Activated CD4-positive, alpha-beta T cell treated with anti-CD3 and anti-CD28 coated beads, Interleukin-2, amount 10 ng/mL, durations not matched to agents 7 days and 5 days (primary cell): ENCODE results near the gene SEZ6L. TPM values are rescaled to one million over a fixed set of nuclear protein-coding genes. Genes with fewer than 3 reads are reported as not detected.

ENCODE experiments used
- CTCF ChIA-PET: fragments of 350-600 bp; sonication (Branson Sonifier 250); formaldehyde crosslinking; loops from one replicate; lab custom pipeline; 2021; ENCODE audit warnings: antibody characterized with exemption; lab: Charles Lee
- POLR2A ChIA-PET: fragments of 350-600 bp; sonication (Branson Sonifier 250); formaldehyde crosslinking; loops from one replicate; lab custom pipeline; 2021; ENCODE audit warnings: antibody characterized with exemption; lab: Charles Lee
- DNase-seq: peaks from one replicate; pipeline ENCODE4 v3.0.0-alpha.2; 2020
- H3K27ac Mint-ChIP-seq: one replicate; pipeline ENCODE4 v1.8.0; 2021; ENCODE audit warnings: mild to moderate bottlenecking, moderate library complexity, mixed read lengths
- H3K27me3 Mint-ChIP-seq: one replicate; pipeline ENCODE4 v1.8.0; 2021; ENCODE audit warnings: mixed read lengths
- H3K36me3 Mint-ChIP-seq: one replicate; pipeline ENCODE4 v1.8.0; 2021; ENCODE audit warnings: low read depth, mixed read lengths
- H3K4me1 Mint-ChIP-seq: one replicate; pipeline ENCODE4 v1.8.0; 2021; ENCODE audit warnings: mixed read lengths
- H3K4me3 Mint-ChIP-seq: one replicate; pipeline ENCODE4 v1.8.0; 2021; ENCODE audit warnings: mild to moderate bottlenecking, moderate library complexity, mixed read lengths
- H3K9me3 Mint-ChIP-seq: one replicate; pipeline ENCODE4 v1.8.0; 2021; ENCODE audit warnings: mixed read lengths
- total RNA-seq, 2 experiments: library from RNA; stranded (reverse); gene quantifications; one replicate each; pipeline ENCODE4 v1.2.3, GENCODE V29; 2021

Gene SEZ6L
- total RNA-seq, 2 experiments from 2014 or later = not detected

- Mint-ChIP-seq H3K36me3 (no peaks in the 10 kb centered on the region), H3K4me1 (peaks cover 1% of the 10 kb centered on the region), H3K27ac (no peak overlapping the region), H3K27me3 (peaks cover 14% of the 10 kb centered on the region), H3K9me3 (no peaks in the 10 kb centered on the region), H3K4me3 (no peak overlapping the region)
- ChIA-PET POLR2A (no interaction called here), CTCF (interaction anchor here (0.6 to 2.2 kb wide), 8 partner anchors 10 to 311 kb away, joined by 3 to 5 read pairs (median 4); no protein-coding TSS in a partner anchor)
- peak; percentile 70 for DNase-seq
These were observed 198.4 kb downstream of the SEZ6L start for GRCh38 chr22:26367402-26368245.

- H3K4me1 Mint-ChIP-seq = peaks cover 6% of the 10 kb centered on the region
- H3K4me3 Mint-ChIP-seq = no peak overlapping the region
- H3K36me3 Mint-ChIP-seq = no peaks in the 10 kb centered on the region
- H3K9me3 Mint-ChIP-seq = no peaks in the 10 kb centered on the region
- H3K27ac Mint-ChIP-seq = no peak overlapping the region
- ChIA-PET POLR2A (no interaction called here), CTCF (no interaction called here)
- no peak for DNase-seq
- H3K27me3 Mint-ChIP-seq = peaks cover 26% of the 10 kb centered on the region
These were observed 203.6 kb downstream of the SEZ6L start for GRCh38 chr22:26372890-26373289.

GRCh38 chr22:26374391-26375026 lies 205.2 kb downstream of the SEZ6L start:
- Mint-ChIP-seq H3K27ac (no peak overlapping the region), H3K36me3 (no peaks in the 10 kb centered on the region), H3K4me1 (peaks cover 6% of the 10 kb centered on the region), H3K9me3 (peaks cover 1% of the 10 kb centered on the region), H3K27me3 (peaks cover 33% of the 10 kb centered on the region), H3K4me3 (no peak overlapping the region)
- no peak for DNase-seq
- POLR2A ChIA-PET = no interaction called here
- CTCF ChIA-PET = interaction anchor here (0.6 kb wide), 1 partner anchor 46 kb away, joined by 4 read pairs; no protein-coding TSS in a partner anchor

GRCh38 chr22:26377170-26377830 lies 208.0 kb downstream of the SEZ6L start:
- no peak overlapping the region for H3K27ac Mint-ChIP-seq
- ChIA-PET CTCF (interaction anchor here (1.2 kb wide), 1 partner anchor 11 kb away, joined by 4 read pairs; no protein-coding TSS in a partner anchor), POLR2A (no interaction called here)
- no peak overlapping the region for H3K4me3 Mint-ChIP-seq
- DNase-seq = no peak
- H3K4me1 Mint-ChIP-seq = peaks cover 6% of the 10 kb centered on the region
- H3K27me3 Mint-ChIP-seq = peaks cover 52% of the 10 kb centered on the region
- no peaks in the 10 kb centered on the region for H3K36me3 Mint-ChIP-seq
- peaks cover 2% of the 10 kb centered on the region for H3K9me3 Mint-ChIP-seq

DNA sequence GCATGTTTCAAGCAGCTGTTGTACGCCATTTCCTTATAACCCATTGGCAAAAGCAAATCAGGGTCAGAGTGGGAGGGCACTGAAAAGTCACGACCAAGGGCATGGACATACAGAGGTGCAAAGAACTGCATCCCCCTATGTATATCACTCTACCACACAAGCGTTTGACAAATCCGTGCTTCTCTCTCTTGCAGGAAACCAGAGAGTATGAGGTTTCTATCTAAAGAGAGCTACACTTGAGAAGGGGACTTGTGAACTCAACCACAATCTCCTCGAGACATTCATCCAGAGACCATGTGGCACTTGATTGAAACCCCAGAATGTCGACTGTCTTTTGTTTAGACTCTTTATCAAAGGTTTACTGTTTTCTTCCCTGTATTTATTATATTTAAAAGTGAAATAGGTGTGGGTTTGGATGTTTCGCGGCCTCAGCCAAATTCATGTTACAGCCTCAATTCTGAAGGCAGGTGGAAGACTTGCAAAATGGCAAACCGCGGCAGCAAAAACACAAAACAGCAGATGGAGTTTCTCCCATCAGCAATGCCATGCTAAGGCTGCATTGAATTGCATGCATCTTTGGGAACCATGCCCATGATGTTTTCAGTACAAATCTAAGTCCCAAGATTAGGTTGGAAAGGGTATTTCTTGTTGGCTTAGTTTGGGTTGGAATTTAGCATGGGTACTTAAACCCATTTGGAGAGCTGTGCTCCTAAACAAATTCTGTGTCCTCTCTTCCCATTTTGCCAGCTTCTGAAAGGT lies 211.0 kb downstream of the SEZ6L start:
- Mint-ChIP-seq H3K27me3 (peaks cover 51% of the 10 kb centered on the region), H3K9me3 (peaks cover 2% of the 10 kb centered on the region), H3K4me1 (peaks cover 6% of the 10 kb centered on the region), H3K4me3 (no peak overlapping the region), H3K36me3 (no peaks in the 10 kb centered on the region), H3K27ac (no peak overlapping the region)
- DNase-seq = no peak
- POLR2A ChIA-PET = no interaction called here
- CTCF ChIA-PET = interaction anchor here (1.6 kb wide), 1 partner anchor 14 kb away, joined by 3 read pairs; no protein-coding TSS in a partner anchor

DNA sequence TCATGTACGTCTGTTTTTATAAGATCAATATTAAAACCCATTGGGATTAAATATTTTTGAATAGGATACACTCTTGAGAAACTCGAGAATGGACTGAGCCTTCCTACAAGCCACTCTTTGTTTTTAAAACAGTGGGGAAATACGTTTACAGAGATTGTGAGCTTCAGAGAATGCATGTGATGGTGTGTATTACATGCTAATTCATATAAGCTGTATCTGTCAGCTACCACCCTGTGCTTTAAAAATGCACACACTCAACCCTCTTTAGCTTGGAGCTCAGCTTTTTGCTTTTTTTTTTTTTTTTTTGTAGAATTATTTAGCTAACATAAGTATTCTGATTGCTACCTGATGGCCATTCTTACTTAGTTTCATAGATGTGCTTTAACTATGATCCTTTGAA lies 213.5 kb downstream of the SEZ6L start:
- no peaks in the 10 kb centered on the region for H3K36me3 Mint-ChIP-seq
- no peak for DNase-seq

DNA sequence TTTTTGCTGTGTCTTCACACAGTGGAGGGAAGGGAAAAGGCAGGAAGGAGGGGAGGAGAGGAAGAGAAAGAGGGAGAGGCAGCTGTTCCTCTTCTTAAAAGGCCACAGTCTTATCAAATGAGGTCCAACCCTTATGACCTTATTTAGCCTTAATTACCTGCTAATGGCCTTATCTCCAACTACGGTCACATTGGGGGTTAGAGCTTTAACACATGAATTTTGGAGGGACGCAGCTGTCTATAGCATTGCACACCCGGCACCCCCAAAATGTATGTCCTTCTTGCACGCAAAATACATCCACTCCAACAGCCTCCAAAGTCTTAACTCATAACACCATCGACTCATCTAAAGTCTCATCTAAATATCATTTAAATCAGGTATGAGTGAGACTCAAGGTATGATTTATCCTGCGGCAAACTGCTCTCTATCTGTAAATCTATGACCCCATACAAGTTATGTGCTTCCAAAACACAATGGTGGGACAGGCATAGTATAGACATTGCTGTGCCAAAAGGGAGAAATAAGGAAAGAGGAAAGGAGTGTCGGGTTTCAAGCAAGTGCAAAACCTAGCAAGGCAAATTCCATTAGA lies 214.8 kb downstream of the SEZ6L start:
- peaks cover 2% of the 10 kb centered on the region for H3K9me3 Mint-ChIP-seq
- peaks cover 57% of the 10 kb centered on the region for H3K27me3 Mint-ChIP-seq
- no peaks in the 10 kb centered on the region for H3K4me1 Mint-ChIP-seq

More for the DNA sequence above, 213.5 kb downstream of the SEZ6L start:
- POLR2A ChIA-PET = no interaction called here
- H3K4me1 Mint-ChIP-seq = no peaks in the 10 kb centered on the region
- no peak overlapping the region for H3K4me3 Mint-ChIP-seq
- peaks cover 2% of the 10 kb centered on the region for H3K9me3 Mint-ChIP-seq
- peaks cover 55% of the 10 kb centered on the region for H3K27me3 Mint-ChIP-seq
- CTCF ChIA-PET = interaction anchor here (1.2 to 1.3 kb wide), 2 partner anchors 15 kb away, joined by 4 to 5 read pairs; no protein-coding TSS in a partner anchor
- H3K27ac Mint-ChIP-seq = no peak overlapping the region

DNA sequence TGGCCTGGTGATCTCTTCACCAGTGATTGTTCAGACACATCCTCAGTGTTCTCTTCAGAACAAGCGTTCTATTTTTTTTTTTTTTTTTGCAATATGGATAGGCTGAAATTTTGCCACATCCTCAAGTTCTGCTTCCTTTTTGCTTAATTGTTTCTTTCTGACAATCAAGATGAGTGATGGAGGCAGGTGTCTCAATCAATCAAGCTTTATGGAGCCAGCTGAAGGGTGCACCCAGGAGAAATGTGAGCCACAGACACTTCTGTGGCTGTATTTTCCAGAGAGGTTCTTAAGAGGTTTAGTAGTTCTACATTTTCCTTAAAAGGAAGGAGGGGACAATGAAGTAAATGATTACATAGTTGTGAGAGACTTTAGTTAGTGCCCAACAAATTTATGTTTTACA lies 215.9 kb downstream of the SEZ6L start:
- Mint-ChIP-seq H3K27me3 (peaks cover 50% of the 10 kb centered on the region), H3K9me3 (no peaks in the 10 kb centered on the region), H3K27ac (no peak overlapping the region), H3K4me3 (no peak overlapping the region), H3K36me3 (no peaks in the 10 kb centered on the region), H3K4me1 (no peaks in the 10 kb centered on the region)
- ChIA-PET CTCF (interaction anchor here (0.6 to 0.8 kb wide), 2 partner anchors 20 to 134 kb away, joined by 3 to 4 read pairs; no protein-coding TSS in a partner anchor), POLR2A (no interaction called here)
- no peak for DNase-seq

More for the DNA sequence above, 214.8 kb downstream of the SEZ6L start:
- POLR2A ChIA-PET = no interaction called here
- DNase-seq = no peak
- Mint-ChIP-seq H3K4me3 (no peak overlapping the region), H3K27ac (no peak overlapping the region), H3K36me3 (no peaks in the 10 kb centered on the region)
- CTCF ChIA-PET = interaction anchor here (0.7 to 1.3 kb wide), 2 partner anchors 14 to 324 kb away, joined by 3 to 4 read pairs; no protein-coding TSS in a partner anchor

GRCh38 chr22:26389125-26389524 lies 219.9 kb downstream of the SEZ6L start:
- ChIA-PET CTCF (interaction anchor here (1.0 to 1.1 kb wide), 2 partner anchors 8 to 35 kb away, joined by 3 read pairs; no protein-coding TSS in a partner anchor), POLR2A (no interaction called here)
- Mint-ChIP-seq H3K36me3 (no peaks in the 10 kb centered on the region), H3K27me3 (peaks cover 21% of the 10 kb centered on the region), H3K27ac (no peak overlapping the region), H3K4me3 (no peak overlapping the region), H3K9me3 (no peaks in the 10 kb centered on the region), H3K4me1 (no peaks in the 10 kb centered on the region)
- no peak for DNase-seq

GRCh38 chr22:26391091-26391490 lies 221.8 kb downstream of the SEZ6L start:
- POLR2A ChIA-PET = no interaction called here
- Mint-ChIP-seq H3K27me3 (peaks cover 12% of the 10 kb centered on the region), H3K27ac (no peak overlapping the region), H3K4me1 (no peaks in the 10 kb centered on the region), H3K4me3 (no peak overlapping the region), H3K36me3 (no peaks in the 10 kb centered on the region), H3K9me3 (no peaks in the 10 kb centered on the region)
- DNase-seq = no peak
- CTCF ChIA-PET = no interaction called here

DNA sequence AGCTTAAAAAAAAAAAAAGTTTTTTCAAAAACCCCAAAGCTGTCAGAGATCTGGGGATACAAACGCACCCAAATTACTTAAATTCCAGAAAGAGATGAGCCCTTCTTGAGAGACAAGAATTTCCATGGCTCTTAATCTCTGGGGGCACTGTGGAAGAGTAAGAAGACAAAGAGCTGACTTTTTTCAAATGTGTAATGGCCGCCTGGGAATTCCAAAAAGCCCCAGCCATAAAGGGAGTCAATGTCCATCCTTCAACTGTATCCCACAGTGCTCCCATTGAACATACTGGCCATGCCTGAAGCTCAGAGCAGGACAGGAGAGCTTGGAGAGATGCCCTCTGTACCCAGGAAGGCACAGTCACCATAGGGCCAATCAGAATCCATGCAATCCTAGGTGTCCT lies 222.4 kb downstream of the SEZ6L start:
- no peaks in the 10 kb centered on the region for H3K4me1 Mint-ChIP-seq
- ChIA-PET CTCF (no interaction called here), POLR2A (no interaction called here)
- H3K9me3 Mint-ChIP-seq = no peaks in the 10 kb centered on the region
- H3K4me3 Mint-ChIP-seq = no peak overlapping the region
- H3K27me3 Mint-ChIP-seq = peaks cover 10% of the 10 kb centered on the region
- no peak for DNase-seq
- no peak overlapping the region for H3K27ac Mint-ChIP-seq
- no peaks in the 10 kb centered on the region for H3K36me3 Mint-ChIP-seq

DNA sequence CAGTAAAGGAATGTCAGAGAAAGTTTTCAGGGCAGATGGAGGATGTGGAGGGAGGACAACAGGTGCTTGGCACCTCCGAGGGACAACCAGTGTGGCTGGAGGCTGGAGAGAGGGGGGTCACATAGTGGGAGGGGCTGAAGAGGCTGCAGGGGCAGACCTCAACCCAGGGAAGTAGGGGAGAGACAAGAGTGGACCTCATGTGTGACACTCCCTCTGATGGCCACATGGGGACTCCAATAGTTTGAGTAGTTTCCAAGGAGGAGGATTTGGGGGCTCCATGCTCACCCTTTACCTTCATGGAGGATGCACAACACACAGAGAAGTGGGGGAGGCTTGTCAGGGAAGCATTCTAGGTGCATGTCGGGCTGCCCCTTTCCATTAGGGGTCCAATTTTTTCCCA lies 224.7 kb downstream of the SEZ6L start:
- Mint-ChIP-seq H3K4me1 (no peaks in the 10 kb centered on the region), H3K4me3 (no peak overlapping the region), H3K9me3 (no peaks in the 10 kb centered on the region), H3K27ac (no peak overlapping the region), H3K27me3 (no peaks in the 10 kb centered on the region), H3K36me3 (no peaks in the 10 kb centered on the region)
- POLR2A ChIA-PET = no interaction called here
- CTCF ChIA-PET = interaction anchor here (1.2 kb wide), 1 partner anchor 15 kb away, joined by 3 read pairs; no protein-coding TSS in a partner anchor
- DNase-seq = no peak
